Liver (tissue), 3 donors: ENCODE data around the gene URAD.

Experiments
- GABPA ChIP-seq, 2 donors: IDR thresholded peaks in 1 of 2; conservative IDR thresholded peaks in 1 of 2; 2 replicates each; pipeline ENCODE4 v1.6.1; 2016; ENCODE audit warnings: antibody characterized with exemption in 2 of 2, mild to moderate bottlenecking in 1 of 2, moderate library complexity in 1 of 2
- RAD21 ChIP-seq, 2 donors: IDR thresholded peaks; 2 replicates each; pipeline ENCODE4 v1.6.1; 2016; ENCODE audit warnings: antibody characterized with exemption in 2 of 2, mild to moderate bottlenecking in 2 of 2
- TAF1 ChIP-seq: conservative IDR thresholded peaks from 2 replicates; pipeline ENCODE4 v1.6.1; 2016; ENCODE audit warnings: antibody characterized with exemption, mild to moderate bottlenecking
- ZBTB33 ChIP-seq: IDR thresholded peaks from 2 replicates; pipeline ENCODE4 v1.6.1; 2016; ENCODE audit warnings: antibody characterized with exemption
- TF ChIP-seq, protein P1 (sequence below): fragments of 150-350 bp; IDR thresholded peaks from 2 replicates; pipeline ENCODE4 v1.5.1; 2017; ENCODE audit warnings: improper control_type of control experiment, low read depth, low read length; ENCODE audit not compliant: missing input control
- TF ChIP-seq, protein P2 (sequence below): IDR thresholded peaks from 2 replicates; pipeline ENCODE4 v1.6.1; 2016; ENCODE audit warnings: antibody characterized with exemption
- TF ChIP-seq, protein P3 (sequence below): IDR thresholded peaks from 2 replicates; pipeline ENCODE4 v1.6.1; 2016; ENCODE audit warnings: antibody characterized with exemption, mild to moderate bottlenecking
- donor health status: healthy.
- donor health status: healthy.

- no peak for TF ChIP-seq ZBTB33
- TF ChIP-seq TAF1: no peak
- TF ChIP-seq, protein P1, sequence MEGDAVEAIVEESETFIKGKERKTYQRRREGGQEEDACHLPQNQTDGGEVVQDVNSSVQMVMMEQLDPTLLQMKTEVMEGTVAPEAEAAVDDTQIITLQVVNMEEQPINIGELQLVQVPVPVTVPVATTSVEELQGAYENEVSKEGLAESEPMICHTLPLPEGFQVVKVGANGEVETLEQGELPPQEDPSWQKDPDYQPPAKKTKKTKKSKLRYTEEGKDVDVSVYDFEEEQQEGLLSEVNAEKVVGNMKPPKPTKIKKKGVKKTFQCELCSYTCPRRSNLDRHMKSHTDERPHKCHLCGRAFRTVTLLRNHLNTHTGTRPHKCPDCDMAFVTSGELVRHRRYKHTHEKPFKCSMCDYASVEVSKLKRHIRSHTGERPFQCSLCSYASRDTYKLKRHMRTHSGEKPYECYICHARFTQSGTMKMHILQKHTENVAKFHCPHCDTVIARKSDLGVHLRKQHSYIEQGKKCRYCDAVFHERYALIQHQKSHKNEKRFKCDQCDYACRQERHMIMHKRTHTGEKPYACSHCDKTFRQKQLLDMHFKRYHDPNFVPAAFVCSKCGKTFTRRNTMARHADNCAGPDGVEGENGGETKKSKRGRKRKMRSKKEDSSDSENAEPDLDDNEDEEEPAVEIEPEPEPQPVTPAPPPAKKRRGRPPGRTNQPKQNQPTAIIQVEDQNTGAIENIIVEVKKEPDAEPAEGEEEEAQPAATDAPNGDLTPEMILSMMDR: no peak
- TF ChIP-seq, protein P2, sequence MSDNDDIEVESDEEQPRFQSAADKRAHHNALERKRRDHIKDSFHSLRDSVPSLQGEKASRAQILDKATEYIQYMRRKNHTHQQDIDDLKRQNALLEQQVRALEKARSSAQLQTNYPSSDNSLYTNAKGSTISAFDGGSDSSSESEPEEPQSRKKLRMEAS: no peak
- TF ChIP-seq GABPA (IDR thresholded peaks at IDR 0.05 in 1 of 2, conservative IDR thresholded peaks at IDR 0.05 in 1 of 2): no peak
- TF ChIP-seq, protein P3, sequence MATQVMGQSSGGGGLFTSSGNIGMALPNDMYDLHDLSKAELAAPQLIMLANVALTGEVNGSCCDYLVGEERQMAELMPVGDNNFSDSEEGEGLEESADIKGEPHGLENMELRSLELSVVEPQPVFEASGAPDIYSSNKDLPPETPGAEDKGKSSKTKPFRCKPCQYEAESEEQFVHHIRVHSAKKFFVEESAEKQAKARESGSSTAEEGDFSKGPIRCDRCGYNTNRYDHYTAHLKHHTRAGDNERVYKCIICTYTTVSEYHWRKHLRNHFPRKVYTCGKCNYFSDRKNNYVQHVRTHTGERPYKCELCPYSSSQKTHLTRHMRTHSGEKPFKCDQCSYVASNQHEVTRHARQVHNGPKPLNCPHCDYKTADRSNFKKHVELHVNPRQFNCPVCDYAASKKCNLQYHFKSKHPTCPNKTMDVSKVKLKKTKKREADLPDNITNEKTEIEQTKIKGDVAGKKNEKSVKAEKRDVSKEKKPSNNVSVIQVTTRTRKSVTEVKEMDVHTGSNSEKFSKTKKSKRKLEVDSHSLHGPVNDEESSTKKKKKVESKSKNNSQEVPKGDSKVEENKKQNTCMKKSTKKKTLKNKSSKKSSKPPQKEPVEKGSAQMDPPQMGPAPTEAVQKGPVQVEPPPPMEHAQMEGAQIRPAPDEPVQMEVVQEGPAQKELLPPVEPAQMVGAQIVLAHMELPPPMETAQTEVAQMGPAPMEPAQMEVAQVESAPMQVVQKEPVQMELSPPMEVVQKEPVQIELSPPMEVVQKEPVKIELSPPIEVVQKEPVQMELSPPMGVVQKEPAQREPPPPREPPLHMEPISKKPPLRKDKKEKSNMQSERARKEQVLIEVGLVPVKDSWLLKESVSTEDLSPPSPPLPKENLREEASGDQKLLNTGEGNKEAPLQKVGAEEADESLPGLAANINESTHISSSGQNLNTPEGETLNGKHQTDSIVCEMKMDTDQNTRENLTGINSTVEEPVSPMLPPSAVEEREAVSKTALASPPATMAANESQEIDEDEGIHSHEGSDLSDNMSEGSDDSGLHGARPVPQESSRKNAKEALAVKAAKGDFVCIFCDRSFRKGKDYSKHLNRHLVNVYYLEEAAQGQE: no peak
- TF ChIP-seq RAD21 (IDR thresholded peaks at IDR 0.05): no peak
Measured at GRCh38 chr13:27978301-27978968, 10.1 kb downstream of the URAD start.
